H1 (cell line): ENCODE measurements around the gene UBC. TPM values are rescaled to one million over a fixed set of nuclear protein-coding genes. Genes with fewer than 3 reads are reported as not detected.
A peak's percentile ranks its signal among the peaks of the same experiment; 100 is the strongest.

ENCODE experiments used
- CTCF ChIA-PET: fragments of 300-600 bp; sonication (Branson Sonifier 250); formaldehyde crosslinking; loops from one replicate; lab custom pipeline; 2021; ENCODE audit not compliant: partially characterized antibody; lab: Charles Lee
- POLR2A ChIA-PET: fragments of 300-600 bp; sonication (Branson Sonifier 250); formaldehyde crosslinking; loops from one replicate; lab custom pipeline; 2021; ENCODE audit warnings: inconsistent platforms; ENCODE audit not compliant: partially characterized antibody; lab: Charles Lee
- DNase-seq, 2 experiments: peaks; one replicate each; pipeline versions ENCODE4 v3.0.0 to v3.0.0-alpha.2; 2010 to 2022; ENCODE audit warnings: low spot score in 2 of 2, low read depth in 1 of 2, mixed read lengths in 1 of 2
- FAIRE-seq: peaks from 2 replicates; lab custom pipeline; 2011; peaks lifted over from hg19 to GRCh38; lab: Jason Lieb, UNC
- H2AFZ ChIP-seq: 2 replicates; pipeline ENCODE4 v1.8.1; 2012; ENCODE audit warnings: low read length, inconsistent platforms
- H2AK5ac ChIP-seq: 2 replicates; pipeline ENCODE4 v1.6.1; 2013; ENCODE audit warnings: low read depth, low read length
- H2BK120ac ChIP-seq: replicated peaks from 2 replicates; pipeline ENCODE3; 2013; ENCODE audit warnings: low read depth, low read length, inconsistent platforms
- H2BK12ac ChIP-seq: 2 replicates; pipeline ENCODE4 v1.6.1; 2013; ENCODE audit warnings: low read depth, low read length
- H2BK15ac ChIP-seq: 2 replicates; pipeline ENCODE4 v1.6.1; 2013; ENCODE audit warnings: low read length
- H2BK20ac ChIP-seq: 2 replicates; pipeline ENCODE4 v1.6.1; 2013; ENCODE audit warnings: low read length
- H2BK5ac ChIP-seq: 2 replicates; pipeline ENCODE4 v1.6.1; 2013; ENCODE audit warnings: low read depth, low read length
- H3K14ac ChIP-seq: 2 replicates; pipeline ENCODE4 v1.6.1; 2013; ENCODE audit warnings: inconsistent platforms; ENCODE audit not compliant: insufficient read length
- H3K18ac ChIP-seq: 2 replicates; pipeline ENCODE4 v1.6.1; 2013; ENCODE audit warnings: low read length; ENCODE audit errors: extremely low read depth
- H3K23ac ChIP-seq: 2 replicates; pipeline ENCODE4 v1.6.1; 2013; ENCODE audit warnings: inconsistent platforms; ENCODE audit not compliant: insufficient read length
- H3K23me2 ChIP-seq: 2 replicates; pipeline ENCODE4 v1.6.1; 2013; ENCODE audit warnings: low read depth, low read length
- H3K27ac ChIP-seq: 2 replicates; pipeline ENCODE4 v1.6.1; 2011; ENCODE audit warnings: low read depth, low read length, inconsistent platforms
- H3K27me3 ChIP-seq, 4 experiments: replicated peaks in 1 of 4; 1 replicate in 1 of 4; 2 replicates in 3 of 4; pipeline versions ENCODE4 v1.6.1 to v1.8.1; 2011 to 2013; ENCODE audit warnings: low read length in 3 of 4, mild to moderate bottlenecking in 3 of 4, inconsistent platforms in 2 of 4, mixed read lengths in 2 of 4, moderate library complexity in 1 of 4; ENCODE audit not compliant: control insufficient read depth in 3 of 4, insufficient read depth in 3 of 4; ENCODE audit errors: extremely low read depth in 1 of 4
- H3K36me3 ChIP-seq, 4 experiments: 2 replicates each; pipeline versions ENCODE4 v1.6.1 to v1.8.1; 2011 to 2013; ENCODE audit warnings: mild to moderate bottlenecking in 4 of 4, low read length in 3 of 4, moderate library complexity in 2 of 4, control low read depth in 1 of 4, inconsistent platforms in 1 of 4; ENCODE audit not compliant: insufficient read depth in 4 of 4, control insufficient read depth in 2 of 4
- H3K4ac ChIP-seq: replicated peaks from 2 replicates; pipeline ENCODE3; 2013; ENCODE audit warnings: low read length, low read depth, mixed read lengths, inconsistent platforms; ENCODE audit not compliant: insufficient read length
- H3K4me1 ChIP-seq, 4 experiments: replicated peaks in 1 of 4; 1 replicate in 1 of 4; 2 replicates in 3 of 4; pipeline versions ENCODE4 v1.6.1 to v1.8.1; 2011 to 2013; ENCODE audit warnings: low read length in 3 of 4, inconsistent platforms in 2 of 4, mixed read lengths in 1 of 4; ENCODE audit not compliant: insufficient read depth in 4 of 4, control insufficient read depth in 3 of 4
- H3K4me2 ChIP-seq, 2 experiments: 2 replicates each; pipeline versions ENCODE4 v1.6.1 to v1.8.1; 2011 to 2013; ENCODE audit warnings: low read depth in 2 of 2, low read length in 2 of 2, control low read depth in 1 of 2, inconsistent platforms in 1 of 2, mild to moderate bottlenecking in 1 of 2; ENCODE audit not compliant: insufficient read depth in 1 of 2
- H3K4me3 ChIP-seq, 4 experiments: fragments of 200-600, 300-600 bp in 1 of 4; sonication (generic), shearing (Covaris generic), sonication (Bioruptor Twin) in 1 of 4; 2 replicates each; pipeline versions ENCODE4 v1.5.1 to v1.8.1; 2011 to 2016; ENCODE audit warnings: low read length in 4 of 4, low read depth in 3 of 4, control low read depth in 2 of 4, inconsistent platforms in 2 of 4, mild to moderate bottlenecking in 2 of 4, mixed read lengths in 1 of 4, moderate library complexity in 1 of 4; ENCODE audit not compliant: insufficient read depth in 2 of 4; ENCODE audit errors: extremely low read depth in 1 of 4
- H3K56ac ChIP-seq: replicated peaks from 2 replicates; pipeline ENCODE3; 2013; ENCODE audit warnings: low read depth, mild to moderate bottlenecking, mixed read lengths, low read length, inconsistent platforms; ENCODE audit not compliant: insufficient read length
- H3K79me1 ChIP-seq: 2 replicates; pipeline ENCODE4 v1.6.1; 2013; ENCODE audit warnings: low read depth, low read length, control low read depth
- H3K79me2 ChIP-seq, 2 experiments: 2 replicates each; pipeline versions ENCODE4 v1.6.1 to v1.8.1; 2012 to 2013; ENCODE audit warnings: low read length in 2 of 2, mild to moderate bottlenecking in 2 of 2, inconsistent platforms in 1 of 2; ENCODE audit not compliant: insufficient read depth in 2 of 2, control insufficient read depth in 1 of 2
- H3K9ac ChIP-seq, 4 experiments: replicated peaks in 1 of 4; 1 replicate in 1 of 4; 2 replicates in 3 of 4; pipeline versions ENCODE4 v1.6.1 to v1.8.1; 2011 to 2013; ENCODE audit warnings: low read depth in 3 of 4, low read length in 3 of 4, control low read depth in 2 of 4, mild to moderate bottlenecking in 2 of 4, moderate library complexity in 2 of 4, inconsistent platforms in 1 of 4; ENCODE audit errors: extremely low read depth in 1 of 4
- H3K9me3 ChIP-seq, 2 experiments: 2 replicates each; pipeline versions ENCODE4 v1.6.1 to v1.8.1; 2012 to 2013; ENCODE audit warnings: mild to moderate bottlenecking in 2 of 2, moderate library complexity in 2 of 2, control low read depth in 1 of 2, inconsistent platforms in 1 of 2, low read depth in 1 of 2, low read length in 1 of 2, mixed read lengths in 1 of 2; ENCODE audit not compliant: insufficient read depth in 2 of 2
- H4K20me1 ChIP-seq, 2 experiments: replicated peaks in 1 of 2; 2 replicates each; pipeline versions ENCODE3 to v1.8.1; 2011 to 2013; ENCODE audit warnings: inconsistent platforms in 2 of 2, low read length in 2 of 2, mild to moderate bottlenecking in 1 of 2; ENCODE audit not compliant: insufficient read depth in 2 of 2, control insufficient read depth in 1 of 2
- H4K5ac ChIP-seq: 2 replicates; pipeline ENCODE4 v1.6.1; 2013; ENCODE audit warnings: low read length, low read depth, mixed read lengths, inconsistent platforms; ENCODE audit not compliant: insufficient read length
- H4K8ac ChIP-seq: 2 replicates; pipeline ENCODE4 v1.8.0; 2013; ENCODE audit warnings: mild to moderate bottlenecking, moderate library complexity, low read length, inconsistent platforms; ENCODE audit not compliant: insufficient read depth; ENCODE audit errors: extremely low read depth
- H4K91ac ChIP-seq: replicated peaks from 2 replicates; pipeline ENCODE3; 2013; ENCODE audit warnings: low read length, mixed read lengths, inconsistent platforms; ENCODE audit not compliant: insufficient read length
- SP4 ChIP-seq: IDR thresholded peaks from 2 replicates; pipeline ENCODE4 v1.6.1; 2012; ENCODE audit warnings: low read length, inconsistent platforms
- TEAD4 ChIP-seq: IDR thresholded peaks from 2 replicates; pipeline ENCODE4 v1.6.1; 2012; ENCODE audit warnings: low read depth, low read length, inconsistent platforms, mixed read lengths
- WGBS, 2 experiments: shearing (Covaris generic) in 1 of 2; methylation state at CpG; one replicate each; pipeline versions ENCODE4 v1.1.6 to v1.1.7; 2013 to 2015; ENCODE audit warnings: low lambda C conversion rate in 2 of 2, mixed read lengths in 2 of 2, inconsistent platforms in 1 of 2, low coverage in 1 of 2, missing lambda C conversion rate in 1 of 2; ENCODE audit not compliant: insufficient replicate concordance in 2 of 2, insufficient coverage in 1 of 2, insufficient read length in 1 of 2; ENCODE audit errors: extremely low coverage in 1 of 2, missing lambda C conversion rate in 1 of 2; 5-methylcytosine and 5-hydroxymethylcytosine counted together
- polyA plus RNA-seq, 7 experiments: library from polyadenylated mRNA; depleted of rRNA in 3 of 7; stranded (reverse) in 5 of 7; unstranded in 2 of 7; fragments of >200 nt in 5 of 7; fragments of 200-250 nt in 2 of 7; gene quantifications; 1 replicate in 5 of 7; 2 replicates in 1 of 7; 4 replicates in 1 of 7; pipeline versions ENCODE4 v1.2.1 to v1.2.3, GENCODE V29; 2011 to 2013; ENCODE audit warnings: missing spikeins in 2 of 7, mixed read lengths in 2 of 7
- total RNA-seq: library from RNA; stranded (reverse); fragmentation: NEBNext Ultra II Directional; extraction: Animal tissue kit (Norgen Biotek cat#: 25700); gene quantifications from 2 replicates; pipeline ENCODE4 v1.2.1, GENCODE V29; 2021

Gene UBC
- total and polyA plus RNA-seq, 2 of the 8 experiments (the other 6 are each of a cell fraction or from before 2014, with no cell fraction given) = 559 to 749 TPM

DNA sequence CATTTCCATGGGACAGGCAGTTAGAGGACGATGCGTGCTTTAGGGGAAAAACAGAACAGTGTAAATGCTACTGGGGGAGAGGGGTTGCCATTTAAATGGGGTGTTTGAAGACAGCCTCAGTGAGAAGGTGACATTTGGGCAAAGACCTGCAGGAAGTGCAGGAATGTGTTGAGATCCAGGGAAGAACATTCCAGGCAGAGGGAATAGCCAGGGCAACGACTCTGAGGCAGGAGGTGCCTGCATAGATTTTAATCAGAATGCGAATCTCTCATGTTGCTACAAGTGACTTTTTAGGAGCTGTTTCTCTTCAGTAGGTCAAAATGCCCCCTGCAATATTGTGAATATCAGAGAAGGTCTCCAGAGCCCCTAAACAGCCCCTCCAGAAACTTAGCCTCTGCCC, 43.2 kb downstream of the UBC start:
- H3K9ac ChIP-seq = no peak overlapping the region
- no peak overlapping the region for H3K23ac ChIP-seq
- no peak overlapping the region for H3K27ac ChIP-seq
- POLR2A ChIA-PET = interaction anchor here (1.0 to 2.7 kb wide), 2 partner anchors 14 to 43 kb away, joined by 3 to 8 read pairs; partner anchors contain the start of gene UBC
- no peak overlapping the region for H4K5ac ChIP-seq
- H2BK12ac ChIP-seq = no peak overlapping the region
- peaks cover 0 to 2% of the 10 kb centered on the region in 2 experiments for H4K20me1 ChIP-seq
- H3K79me1 ChIP-seq = no peaks in the 10 kb centered on the region
- CTCF ChIA-PET = interaction anchor here (1.0 to 1.4 kb wide), 5 partner anchors 17 to 100 kb away, joined by 3 to 7 read pairs (median 4); no protein-coding TSS in a partner anchor
- no peak overlapping the region for H4K8ac ChIP-seq
- H4K91ac ChIP-seq = no peak overlapping the region
- no peaks in the 10 kb centered on the region for H3K36me3 ChIP-seq
- no peak for FAIRE-seq
- H3K4me2 ChIP-seq = no peak overlapping the region
- H3K9me3 ChIP-seq = no peaks in the 10 kb centered on the region
- H3K4me3 ChIP-seq = no peak overlapping the region
- H2AK5ac ChIP-seq = no peak overlapping the region
- 0 out of 2 replicates have a peak overlapping the region, but pooled peaks have one; percentile 61 for H2BK20ac ChIP-seq
- no peak overlapping the region for H2BK5ac ChIP-seq
- H3K23me2 ChIP-seq = peaks cover 3% of the 10 kb centered on the region; the same call in 1 of the 2 replicates
- 92% methylated on average over 4 of the region's 4 CpGs; no CpG with 5 or more reads in 1 of the 2 experiments for WGBS, 2 experiments
- peak overlapping the region; percentile 70 for H3K4ac ChIP-seq
- H2AFZ ChIP-seq = no peak overlapping the region
- peaks cover 0 to 6% (median 3%) of the 10 kb centered on the region in 4 experiments; a peak in 3 of 7 replicates for H3K4me1 ChIP-seq
- DNase-seq = no peak
- no peaks in the 10 kb centered on the region for H3K79me2 ChIP-seq
- H2BK120ac ChIP-seq = no peak overlapping the region
- peak; percentile 72 for TF ChIP-seq TEAD4
- no peak for TF ChIP-seq SP4
- H3K18ac ChIP-seq = no peak overlapping the region
- H2BK15ac ChIP-seq = no peak overlapping the region; the same call in 1 of the 2 replicates
- H3K56ac ChIP-seq = no peak overlapping the region
- H3K14ac ChIP-seq = no peak overlapping the region
- H3K27me3 ChIP-seq = no peaks in the 10 kb centered on the region
